Inferior parietal cortex (tissue), 1 donor: ENCODE results near the gene KIFAP3.
"Not testable (repeated sequence)": the region's sequence is repeated elsewhere in the genome, so short reads cannot be mapped to it uniquely, and the experiment has no call there.

ENCODE experiments used
- DNase-seq: peaks from one replicate; pipeline ENCODE4 v3.0.0-alpha.2; 2016; ENCODE audit errors: extremely low spot score

Gene KIFAP3

DNA sequence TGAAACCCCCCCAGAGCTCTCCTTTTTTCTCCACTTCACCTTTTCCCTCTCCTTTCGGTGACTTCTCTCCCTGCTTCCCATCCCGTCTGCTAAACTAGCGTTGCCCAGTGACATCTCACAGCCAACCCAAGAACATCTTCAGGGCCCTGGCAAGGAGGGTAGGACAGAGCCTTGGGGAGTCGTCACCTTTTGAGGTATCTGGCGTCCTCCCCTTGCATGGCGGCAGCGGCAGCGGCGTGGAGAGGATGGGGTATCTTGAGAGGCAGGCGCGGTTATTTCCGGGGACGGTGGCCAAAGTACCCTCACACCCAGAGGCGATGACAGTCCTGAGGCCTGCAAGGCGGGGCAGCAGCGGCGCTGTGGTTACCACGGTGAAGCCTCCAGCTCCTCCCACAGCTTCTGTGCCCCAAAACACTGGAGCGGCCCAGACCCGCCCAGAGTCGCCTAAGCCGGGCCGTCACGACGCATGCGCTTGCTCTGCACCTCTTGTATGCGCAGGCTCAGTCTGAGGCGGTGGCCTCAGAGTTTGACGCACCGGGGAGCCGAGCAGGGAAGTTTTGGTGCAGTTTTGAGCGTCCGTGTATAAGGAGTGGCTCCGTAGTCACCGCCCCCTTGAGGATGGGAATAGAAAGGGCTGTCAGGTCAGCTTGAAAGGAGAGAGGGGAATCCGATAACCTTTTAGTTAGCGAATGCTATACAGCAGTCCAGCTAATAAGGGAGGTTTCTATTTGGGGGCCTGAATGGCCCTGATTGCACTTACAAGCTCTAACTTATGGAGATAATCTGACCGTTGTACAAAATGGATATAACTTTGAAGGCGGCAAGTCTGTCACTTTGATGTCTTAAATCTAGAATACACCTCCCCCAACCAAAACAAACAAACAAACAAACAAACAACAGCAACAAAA is at the start of gene KIFAP3:
Gene KIFAP3, minus strand, starts transcription at position 446 of the 908 bp plus-strand sequence. Its CDS starts 228 bp downstream, at position 218.
- peak; percentile 96 for DNase-seq

DNA sequence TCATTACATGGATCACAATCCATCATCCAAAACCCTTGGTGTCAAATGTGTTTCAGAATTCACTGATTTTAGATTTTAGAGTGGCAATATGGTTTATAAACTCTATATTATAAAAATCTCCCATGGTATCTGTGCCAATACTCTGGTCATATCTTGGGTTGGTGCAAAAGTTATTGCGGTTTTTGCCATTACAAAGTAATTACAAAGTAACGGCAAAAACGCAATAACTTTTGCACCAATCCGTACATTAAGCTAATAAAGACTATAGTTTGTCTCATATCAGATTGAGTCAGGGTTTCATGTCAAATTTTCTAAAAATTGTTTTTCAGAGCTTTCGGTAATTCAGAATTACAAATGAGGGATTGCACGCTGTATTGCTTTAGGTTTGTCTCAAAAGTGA is 47.9 kb upstream of the KIFAP3 start:
- no peak for DNase-seq

DNA sequence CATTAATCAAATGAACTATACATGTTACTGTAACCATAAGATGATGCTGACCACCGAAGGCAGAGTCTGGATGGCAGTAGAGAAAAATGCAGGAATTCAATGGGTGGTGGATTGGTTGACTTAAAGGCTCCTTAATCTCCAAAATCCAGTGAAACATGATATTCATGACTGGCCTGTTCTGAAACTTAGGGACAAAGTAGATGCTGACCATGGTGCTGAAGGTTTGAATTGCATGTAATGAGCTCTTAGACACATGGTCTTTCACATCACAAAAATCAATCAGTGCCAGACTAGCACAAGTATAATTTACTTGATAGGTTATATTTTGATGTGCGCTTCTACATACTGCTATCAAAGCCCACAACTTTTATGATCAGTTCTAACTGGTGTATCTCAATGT is 40.4 kb upstream of the KIFAP3 start:
- DNase-seq = no peak

DNA sequence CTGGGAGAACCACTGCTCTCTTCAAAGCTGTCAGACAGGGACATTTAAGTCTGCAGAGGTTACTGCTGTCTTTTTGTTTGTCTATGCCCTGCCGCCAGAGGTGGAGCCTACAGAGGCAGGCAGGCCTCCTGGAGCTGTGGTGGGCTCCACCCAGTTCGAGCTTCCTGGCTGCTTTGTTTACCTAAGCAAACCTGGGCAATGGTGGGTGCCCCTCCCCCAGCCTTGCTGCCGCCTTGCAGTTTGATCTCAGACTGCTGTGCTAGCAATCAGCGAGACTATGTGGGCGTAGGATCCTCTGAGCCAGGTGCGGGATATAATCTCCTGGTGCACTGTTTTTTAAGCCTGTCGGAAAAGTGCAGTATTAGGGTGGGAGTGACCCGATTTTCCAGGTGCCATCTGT is 38.6 kb upstream of the KIFAP3 start:
- DNase-seq = not testable (repeated sequence)

DNA sequence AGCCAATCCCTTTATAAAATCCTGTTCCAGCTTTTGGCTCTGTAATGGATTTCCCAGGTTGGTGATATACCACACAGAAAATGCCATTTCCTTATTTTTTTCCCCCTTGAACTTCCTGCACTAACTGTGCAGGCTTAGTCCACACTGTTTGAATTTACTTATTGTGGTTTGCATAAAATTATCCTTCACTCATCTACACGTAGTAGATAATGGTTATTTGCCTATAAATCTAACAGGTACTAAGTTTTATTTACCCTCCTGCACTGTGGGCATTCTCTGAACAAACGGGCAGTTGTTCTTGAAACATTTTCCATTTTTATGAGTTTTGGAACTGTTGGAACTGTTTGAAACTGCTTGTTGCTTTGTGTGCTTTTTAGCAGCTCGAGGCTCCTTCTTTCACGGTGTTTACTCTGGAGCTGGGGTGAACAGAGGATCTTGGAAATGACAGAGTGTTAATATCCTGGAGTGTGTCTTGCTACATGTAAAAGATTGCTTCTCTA is 23.0 kb upstream of the KIFAP3 start:
- DNase-seq = no peak

DNA sequence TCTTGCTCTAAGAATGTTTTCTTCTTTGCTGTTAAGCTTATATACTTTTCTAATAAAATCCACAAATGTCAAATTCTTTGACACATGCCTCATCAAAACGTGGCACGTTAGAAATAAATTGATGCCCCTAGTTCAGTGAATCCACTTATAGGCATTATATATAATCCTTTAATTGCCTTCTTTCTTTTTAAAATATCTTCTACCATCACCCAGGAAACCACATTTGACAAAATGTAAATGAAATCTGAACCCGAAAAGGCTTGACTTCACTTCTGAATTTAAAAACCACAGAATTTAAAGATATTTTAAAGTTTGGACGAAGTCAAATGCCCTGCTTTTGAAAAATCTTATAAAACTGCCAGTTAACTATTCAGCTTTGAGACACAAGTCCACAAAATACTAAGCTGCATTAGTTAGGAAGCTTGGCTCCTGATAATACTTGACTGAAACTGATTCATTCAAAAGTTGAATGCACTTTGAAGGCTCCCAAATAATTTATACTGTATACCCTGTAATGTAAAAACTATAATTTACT is 22.4 kb upstream of the KIFAP3 start:
- DNase-seq = no peak

DNA sequence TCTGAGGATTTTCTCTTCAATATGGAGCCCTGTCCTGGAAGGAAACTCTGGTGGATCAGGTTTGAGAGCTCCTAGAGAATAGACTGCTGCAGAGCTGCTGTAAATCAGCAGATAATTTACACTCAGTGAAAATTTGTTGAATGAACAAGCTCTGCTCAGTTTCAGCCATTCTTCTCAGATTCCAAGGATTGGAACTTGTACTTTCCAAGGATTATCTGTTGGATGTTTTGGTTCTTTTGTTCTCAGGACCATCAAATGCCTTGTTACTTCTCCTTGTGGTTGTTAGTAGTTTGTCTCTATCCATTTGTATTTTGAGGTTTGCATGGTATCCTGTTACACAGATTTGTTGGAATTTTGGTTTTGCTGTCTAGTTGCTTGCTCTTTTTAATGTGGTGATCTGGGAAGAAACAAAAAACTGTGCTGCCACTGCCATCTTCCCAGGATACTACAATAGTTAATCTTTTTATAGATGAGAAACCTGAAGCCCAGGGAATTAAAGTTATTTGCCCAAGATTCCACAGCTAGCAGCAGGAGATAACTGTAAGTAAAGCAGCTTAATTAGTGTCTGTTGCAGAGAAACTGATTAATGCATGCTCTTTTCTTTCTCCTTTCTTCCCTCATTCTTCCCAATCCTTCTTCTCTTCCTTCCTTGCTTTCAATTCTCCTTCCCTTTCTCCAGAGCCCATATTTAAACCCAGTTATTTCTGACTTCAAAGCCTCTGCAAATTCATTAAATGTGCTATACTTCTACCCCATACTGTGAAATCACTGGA is 21.7 kb upstream of the KIFAP3 start:
- DNase-seq = no peak

DNA sequence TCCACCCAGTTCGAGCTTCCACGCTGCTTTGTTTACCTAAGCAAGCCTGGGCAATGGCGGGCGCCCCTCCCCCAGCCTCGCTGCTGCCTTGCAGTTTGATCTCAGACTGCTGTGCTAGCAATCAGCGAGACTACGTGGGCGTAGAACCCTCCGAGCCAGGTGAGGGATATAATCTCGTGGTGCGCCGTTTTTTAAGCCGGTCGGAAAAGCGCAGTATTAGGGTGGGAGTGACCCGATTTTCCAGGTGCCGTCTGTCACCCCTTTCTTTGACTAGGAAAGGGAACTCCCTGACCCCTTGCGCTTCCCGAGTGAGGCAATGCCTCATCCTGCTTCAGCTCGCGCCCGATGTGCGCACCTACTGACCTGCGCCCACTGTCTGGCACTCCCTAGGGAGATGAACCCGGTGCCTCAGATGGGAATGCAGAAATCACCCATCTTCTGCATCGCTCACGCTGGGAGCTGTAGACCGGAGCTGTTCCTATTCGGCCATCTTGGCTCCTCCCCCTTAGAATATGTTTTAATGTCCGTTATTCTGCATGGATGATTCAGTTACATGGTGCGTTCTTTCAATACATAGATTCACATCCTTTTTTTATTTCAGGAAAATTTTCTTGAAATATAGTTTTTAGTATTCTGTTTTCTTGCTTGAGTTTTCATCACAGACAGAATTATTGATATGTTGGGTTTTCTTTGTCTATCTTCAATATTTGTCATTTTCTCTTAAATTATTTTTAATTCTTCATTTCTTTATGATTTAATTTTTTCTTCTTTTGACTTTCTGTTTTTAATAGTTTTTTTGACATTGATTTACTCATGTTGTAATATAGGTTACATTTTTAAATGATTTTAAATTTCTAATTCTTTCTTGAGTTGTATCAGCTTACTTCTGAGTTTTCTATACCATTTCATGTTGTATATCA is 20.5 kb upstream of the KIFAP3 start:
- not testable (repeated sequence) for DNase-seq

DNA sequence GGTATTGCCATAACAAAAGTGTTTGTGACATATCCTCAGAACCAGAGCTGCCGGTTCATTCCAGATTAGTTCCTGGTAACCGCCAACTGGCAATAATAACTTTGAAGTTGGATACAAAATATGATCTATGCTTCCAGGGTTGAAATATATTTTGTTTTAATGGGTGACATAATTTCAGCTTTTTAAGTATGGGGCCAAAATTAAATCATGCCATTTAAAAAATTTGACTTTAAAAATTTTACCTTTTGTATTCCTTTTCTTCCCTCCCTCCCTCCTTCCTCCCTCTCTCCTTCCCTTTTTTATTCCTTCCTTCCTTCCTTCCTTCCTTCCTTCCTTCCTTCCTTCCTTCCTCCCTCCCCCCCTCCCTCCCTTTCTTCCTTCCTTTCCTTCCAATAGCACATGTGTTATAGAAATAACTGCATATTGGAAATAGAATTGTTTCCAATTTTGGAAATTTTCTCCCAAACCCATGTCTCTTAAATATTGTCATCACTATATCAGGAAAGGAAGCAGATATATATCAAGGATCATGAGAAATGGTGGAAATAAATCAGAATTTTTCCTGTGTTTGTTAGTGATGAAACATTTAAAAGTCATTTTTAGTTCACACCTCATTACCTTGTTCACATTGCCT is 12.0 kb upstream of the KIFAP3 start:
- no peak for DNase-seq

DNA sequence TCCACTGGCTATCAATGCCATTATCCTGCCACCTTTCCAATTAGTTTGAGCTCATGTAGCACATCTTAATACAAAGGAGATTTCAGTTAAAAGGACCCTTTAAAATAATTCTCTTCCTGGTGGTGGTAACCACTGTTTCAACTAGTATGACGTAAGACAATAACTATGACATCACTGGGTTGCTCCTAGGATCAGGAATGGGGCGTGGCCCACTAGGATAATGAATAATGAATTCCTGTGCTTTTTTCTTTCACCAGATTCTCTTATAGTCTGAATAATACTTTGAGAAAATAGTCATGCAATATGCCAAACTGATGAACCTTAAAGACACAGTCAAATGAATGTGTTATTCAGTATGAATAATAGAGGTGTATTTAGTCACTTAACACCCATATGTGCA is 10.6 kb upstream of the KIFAP3 start:
- DNase-seq = no peak

DNA sequence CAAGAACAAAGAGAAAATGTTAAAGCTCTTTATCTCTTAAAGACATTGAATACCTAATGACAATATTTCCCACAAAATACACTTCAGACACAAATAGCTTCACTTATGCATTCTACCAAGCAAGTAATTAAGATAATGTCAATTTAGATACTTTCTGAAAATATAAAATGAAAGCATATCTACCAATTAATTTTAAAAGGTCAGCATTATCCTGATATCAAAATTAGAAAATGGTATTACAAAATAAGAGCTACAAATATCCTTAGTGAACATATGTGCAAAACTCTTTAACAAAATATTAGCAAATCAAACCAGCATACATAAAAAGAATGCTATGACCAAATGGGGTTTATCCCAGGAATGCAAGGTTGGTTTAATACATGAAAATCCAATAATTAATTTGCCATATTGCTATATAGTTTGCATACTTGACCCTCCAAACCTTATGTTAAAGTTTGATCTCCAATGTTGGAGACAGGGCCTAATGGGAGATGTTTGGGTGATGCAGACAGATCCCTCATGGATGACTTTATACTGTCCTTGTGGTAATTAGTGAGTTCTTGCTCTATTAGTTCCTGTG is 4.2 kb upstream of the KIFAP3 start:
- DNase-seq = no peak

DNA sequence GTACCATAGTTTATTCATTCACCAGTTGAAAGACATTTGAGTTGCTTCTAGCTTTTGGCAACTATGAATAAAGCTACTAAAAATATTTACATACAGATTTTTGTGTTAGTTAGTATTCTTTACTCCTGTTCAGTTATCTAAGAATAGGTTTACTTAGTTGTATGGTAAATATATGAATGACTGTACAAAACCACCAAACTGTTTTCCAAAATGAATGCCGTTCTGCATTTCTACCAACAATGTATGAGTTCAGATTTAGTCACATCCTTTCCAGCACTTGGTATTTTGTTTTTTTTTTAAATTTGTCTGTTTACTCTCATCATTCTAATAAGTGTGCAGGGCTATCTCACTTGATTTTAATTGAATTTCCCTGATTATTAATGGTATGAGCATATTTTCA is 3.4 kb upstream of the KIFAP3 start:
- no peak for DNase-seq

DNA sequence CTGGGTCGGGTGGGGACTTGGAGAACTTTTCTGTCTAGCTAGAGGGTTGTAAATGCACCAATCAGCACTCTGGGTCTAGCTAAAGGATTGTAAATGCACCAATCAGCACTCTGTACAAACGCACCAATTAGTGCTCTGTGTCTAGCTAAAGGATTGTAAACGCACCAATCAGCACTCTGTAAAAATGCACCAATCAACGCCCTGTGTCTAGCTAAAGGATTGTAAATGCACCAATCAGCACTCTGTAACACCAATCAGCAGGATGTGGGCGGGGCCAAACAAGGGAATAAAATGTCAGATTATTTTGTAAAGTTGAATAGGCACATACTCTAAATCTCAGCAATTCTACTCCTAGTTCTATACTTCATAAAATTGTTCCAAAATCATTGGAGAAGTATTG is 2.5 kb upstream of the KIFAP3 start:
- not testable (repeated sequence) for DNase-seq

DNA sequence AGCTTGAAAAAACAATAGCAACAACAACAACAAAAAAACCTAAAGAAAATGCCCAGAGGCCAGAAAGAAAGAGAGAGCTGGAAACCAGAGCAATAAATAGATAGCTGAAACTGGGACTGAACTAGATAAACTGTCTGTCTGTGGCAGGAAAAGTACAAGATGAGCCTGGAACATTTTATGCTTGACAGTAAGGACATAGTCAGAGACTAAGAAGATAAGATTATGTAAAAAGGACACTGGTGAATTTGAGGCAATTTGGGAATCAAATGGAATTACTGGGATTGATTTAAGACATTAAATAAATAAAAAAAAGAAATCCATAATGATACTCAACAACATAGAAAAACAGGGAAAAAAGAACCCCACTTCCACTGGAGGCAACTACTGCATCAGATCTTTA is 1.7 kb upstream of the KIFAP3 start:
- no peak for DNase-seq

DNA sequence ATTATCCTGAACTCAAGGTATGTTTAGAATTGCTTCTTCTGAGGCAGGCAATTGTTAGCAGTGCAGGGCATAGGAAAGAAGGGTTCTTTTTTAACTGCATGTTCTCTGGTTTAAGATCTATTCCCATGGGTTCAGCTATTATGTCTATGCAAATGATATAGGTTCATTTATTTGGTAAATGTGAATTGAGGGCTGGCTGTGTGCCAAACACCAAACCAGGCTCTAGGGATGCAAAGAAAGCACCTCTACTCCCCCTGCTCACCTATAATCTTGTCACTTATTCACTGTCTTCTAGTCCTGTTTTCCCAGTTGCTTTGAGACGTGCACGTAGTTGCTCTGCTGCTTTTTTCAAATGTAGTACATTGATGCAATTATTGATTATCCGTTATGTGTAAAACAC is 691 bp upstream of the KIFAP3 start:
- DNase-seq = no peak

DNA sequence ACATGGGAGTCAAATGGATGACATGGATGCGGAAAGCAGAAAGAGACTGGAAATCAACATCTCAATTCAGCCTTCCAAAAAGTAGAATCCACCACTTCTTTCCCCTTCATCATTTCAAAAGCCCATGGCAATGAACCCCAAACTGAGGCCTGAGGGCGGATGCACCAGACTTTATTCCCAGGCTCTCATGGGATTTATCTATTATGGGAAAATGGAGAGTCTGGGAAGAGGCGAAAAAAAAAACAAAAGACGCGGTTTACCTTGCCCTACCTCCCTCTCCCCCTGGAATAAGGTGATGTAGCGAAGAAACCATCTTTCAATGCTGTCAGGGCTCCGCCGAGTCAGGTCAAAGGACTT is 624 bp downstream of the KIFAP3 start:
- DNase-seq = no peak

DNA sequence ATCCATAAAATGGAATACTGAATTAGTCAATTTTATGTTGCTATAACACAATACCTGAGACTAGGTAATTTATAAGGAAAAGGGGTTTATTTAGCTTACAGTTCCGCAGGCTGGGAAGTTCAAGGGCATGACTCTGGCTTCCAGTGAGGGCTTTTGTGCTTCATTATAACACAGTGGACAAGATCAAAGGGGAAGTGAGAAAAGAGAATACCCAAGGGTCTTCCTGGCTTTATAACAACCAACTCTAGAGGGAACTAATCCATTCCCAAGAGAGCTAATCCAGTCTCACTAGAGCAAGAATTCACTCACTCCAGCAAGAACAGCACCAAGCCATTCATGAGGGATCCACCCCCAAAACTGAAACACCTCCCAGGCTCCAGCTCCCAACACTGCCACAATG is 3.1 kb downstream of the KIFAP3 start:
- no peak for DNase-seq

DNA sequence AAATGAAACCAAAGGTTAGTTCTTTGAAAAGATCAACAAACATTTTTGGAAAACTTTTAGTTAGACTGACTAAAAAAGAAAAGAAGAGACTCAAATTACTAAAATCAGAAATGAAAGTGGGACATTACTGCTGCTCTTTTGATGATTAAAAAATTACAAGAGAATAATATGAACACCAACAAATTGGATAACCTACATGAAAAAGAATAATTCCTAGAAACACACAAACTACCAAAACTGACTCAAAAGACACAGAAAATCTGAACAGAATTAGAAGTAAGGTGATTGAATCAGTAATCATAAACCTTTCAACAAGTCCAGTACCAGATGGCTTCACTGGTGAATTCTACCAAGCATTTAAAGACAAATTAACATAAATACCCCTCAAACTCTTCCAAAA is 5.6 kb downstream of the KIFAP3 start:
- DNase-seq = no peak

DNA sequence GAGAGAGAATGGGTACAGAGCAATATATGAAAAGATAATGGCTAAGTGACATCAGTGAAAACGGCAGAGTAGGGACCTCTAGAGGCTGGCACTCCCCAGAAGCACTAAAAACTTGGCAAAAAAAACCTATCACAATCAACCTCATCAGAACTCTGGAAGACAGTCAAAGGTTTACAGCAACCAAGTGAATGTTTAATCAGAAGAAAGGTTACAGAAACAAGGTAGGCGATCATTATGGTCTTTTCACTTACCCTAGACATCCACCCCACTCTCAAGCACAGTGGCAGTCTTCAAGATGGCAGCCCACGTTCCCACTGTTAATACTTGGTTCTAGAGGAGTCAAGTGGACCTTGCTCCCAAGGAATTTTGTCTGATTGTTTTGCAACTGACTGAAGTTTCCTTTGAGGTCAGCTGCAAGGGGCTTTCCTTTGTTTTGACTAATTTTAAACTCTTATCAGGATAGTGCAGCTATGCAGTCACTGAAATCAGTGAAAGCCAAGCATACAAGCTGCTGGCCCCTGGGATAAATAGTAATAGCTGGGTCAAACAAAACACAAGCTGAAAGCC is 7.2 kb downstream of the KIFAP3 start:
- no peak for DNase-seq

DNA sequence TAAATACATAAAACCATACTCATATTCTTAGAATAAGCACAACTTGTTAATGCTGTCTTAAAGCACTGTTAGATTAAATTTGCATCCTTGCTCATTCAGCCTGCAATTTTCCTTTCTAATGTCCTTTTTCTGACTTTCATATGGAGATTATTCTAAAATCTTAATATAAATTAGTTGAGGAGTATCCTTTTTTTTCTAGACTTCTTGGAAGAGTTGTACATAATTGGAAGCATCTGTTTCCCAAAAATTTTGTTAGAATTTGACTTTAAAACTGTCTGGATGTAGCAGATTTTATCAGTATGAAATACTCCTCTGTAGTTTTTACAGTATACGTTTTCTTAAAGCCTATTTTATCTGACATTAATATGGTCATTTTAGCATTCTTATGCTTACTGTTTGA is 9.7 kb downstream of the KIFAP3 start:
- DNase-seq = no peak
